HEK293T (cell line): ENCODE measurements around the gene SLC5A2.

ENCODE experiments used
- CTBP1 ChIP-seq: fragments of 450-650 bp; IDR thresholded peaks from 2 replicates; pipeline ENCODE4 v1.6.1; 2016; ENCODE audit warnings: borderline replicate concordance
- ELF4 ChIP-seq: fragments of 450-650 bp; IDR thresholded peaks from 2 replicates; pipeline ENCODE4 v1.6.1; 2017; ENCODE audit warnings: antibody characterized with exemption
- FOXK2 ChIP-seq: fragments of 450-650 bp; IDR thresholded peaks from 2 replicates; pipeline ENCODE4 v1.6.1; 2016; ENCODE audit warnings: mild to moderate bottlenecking
- FOXM1 ChIP-seq: fragments of 450-650 bp; IDR thresholded peaks from 2 replicates; pipeline ENCODE4 v1.6.1; 2017; ENCODE audit warnings: mild to moderate bottlenecking, borderline replicate concordance
- HDGF ChIP-seq: fragments of 450-650 bp; IDR thresholded peaks from 2 replicates; pipeline ENCODE4 v1.6.1; 2017; ENCODE audit warnings: antibody characterized with exemption, borderline replicate concordance
- SP1 ChIP-seq: fragments of 450-650 bp; IDR thresholded peaks from 2 replicates; pipeline ENCODE4 v1.6.1; 2017
- SUZ12 ChIP-seq: fragments of 450-650 bp; IDR thresholded peaks from 2 replicates; pipeline ENCODE4 v1.6.1; 2016; ENCODE audit warnings: mild to moderate bottlenecking
- TARDBP ChIP-seq: fragments of 450-650 bp; IDR thresholded peaks from 2 replicates; pipeline ENCODE4 v1.6.1; 2016
- ZNF384 ChIP-seq: fragments of 450-650 bp; IDR thresholded peaks from 2 replicates; pipeline ENCODE4 v1.6.1; 2016

DNA sequence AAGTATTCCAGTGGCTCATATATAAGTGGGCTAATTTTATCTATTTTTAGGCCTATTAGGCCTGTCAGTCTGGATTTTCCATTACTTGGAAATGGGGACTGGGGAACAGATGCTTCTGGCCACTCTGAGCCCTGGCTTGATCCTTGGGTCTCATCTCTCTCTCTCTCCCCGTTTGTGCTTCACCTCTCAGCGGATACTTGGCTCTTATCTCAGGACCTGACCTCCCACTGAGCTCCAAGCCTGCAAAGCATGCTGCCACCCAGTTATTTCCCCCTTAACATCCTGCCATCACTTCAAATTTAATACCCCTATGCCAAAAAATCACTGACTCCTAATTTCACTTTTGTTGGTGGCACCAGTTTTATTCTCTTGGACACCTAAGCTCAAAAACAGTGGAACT, 44.5 kb upstream of the SLC5A2 start:
- TF ChIP-seq FOXM1 = no peak
- TF ChIP-seq TARDBP = no peak
- no peak for TF ChIP-seq SUZ12
- TF ChIP-seq ZNF384 = no peak
- TF ChIP-seq SP1 = no peak
- no peak for TF ChIP-seq ELF4
- no peak for TF ChIP-seq CTBP1
- no peak for TF ChIP-seq HDGF
- TF ChIP-seq FOXK2 = no peak
